Spleen (tissue), 7 donors: ENCODE measurements around the gene SKI.

ENCODE experiments used
- POLR2AphosphoS5 ChIP-seq, 3 donors: sonication (generic); formaldehyde crosslinking; IDR thresholded peaks; one replicate each; pipeline ENCODE4 v1.5.1; 2017; ENCODE audit warnings: antibody characterized with exemption in 3 of 3
- TF ChIP-seq, protein P1 (sequence below), 11 experiments: fragments of 200-600 bp in 7 of 11; fragments of 450-650 bp in 4 of 11; sonication (generic) in 4 of 11; IDR thresholded peaks in 8 of 11; conservative IDR thresholded peaks in 3 of 11; 1 replicate in 7 of 11; 2 replicates in 4 of 11; pipeline versions ENCODE4 v1.4.0 to v1.8.0; 2016 to 2021; ENCODE audit warnings: antibody characterized with exemption in 11 of 11, inconsistent platforms in 4 of 11, mild to moderate bottlenecking in 1 of 11
- donor health status: DM: no; HTN: no; CAD: no; lungs with moderate emphysema.
- donor health status: DM: no; HTN: no; CAD: no.
- donor health status: DM: no; HTN: no; CAD: no.

DNA sequence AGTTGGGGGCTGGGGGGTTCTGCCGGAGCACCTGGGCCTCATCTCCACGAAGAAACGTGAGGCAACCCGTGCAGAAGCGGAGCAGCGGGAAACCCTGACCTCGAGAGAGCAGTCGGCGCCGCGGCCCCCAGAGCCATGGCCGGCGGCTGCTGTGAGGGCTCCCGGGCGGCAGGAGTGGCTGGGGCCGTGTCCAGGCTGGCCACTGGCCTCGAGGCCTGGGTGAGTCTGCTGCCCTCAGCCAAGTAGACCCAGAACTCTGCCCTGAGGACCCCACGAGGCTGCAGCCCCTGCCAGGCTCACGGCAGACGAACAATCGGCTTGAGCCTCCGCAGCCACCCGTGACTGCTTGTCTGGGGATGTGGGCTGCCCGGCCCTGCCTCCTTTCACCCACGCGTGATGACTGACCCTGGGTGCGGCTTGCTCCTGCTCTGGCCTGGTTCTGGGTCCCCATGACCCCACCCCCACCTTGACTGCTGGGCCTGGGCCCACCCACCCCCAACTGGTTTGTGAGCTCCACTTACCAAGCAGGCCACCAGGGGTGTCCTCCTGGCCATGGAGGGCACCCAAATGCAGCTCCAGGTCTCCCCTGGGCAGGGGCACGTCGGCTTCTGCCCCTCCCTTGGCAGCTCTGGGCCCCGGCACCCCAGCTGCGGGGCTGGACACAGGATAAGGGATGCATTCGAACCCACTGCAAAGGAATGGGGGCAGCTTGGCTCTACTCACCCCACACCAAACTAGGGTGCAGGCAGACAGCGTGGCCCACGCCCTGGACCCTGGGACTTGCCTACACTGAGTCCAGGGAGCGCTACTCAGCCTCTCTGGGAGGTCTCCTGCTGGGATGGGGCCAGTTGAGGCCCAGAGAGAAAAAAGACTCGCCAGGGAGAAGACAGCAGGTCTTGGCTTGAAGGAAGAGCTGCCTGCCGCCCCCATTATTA lies 129.1 kb downstream of the SKI start:
- TF ChIP-seq, protein P1, sequence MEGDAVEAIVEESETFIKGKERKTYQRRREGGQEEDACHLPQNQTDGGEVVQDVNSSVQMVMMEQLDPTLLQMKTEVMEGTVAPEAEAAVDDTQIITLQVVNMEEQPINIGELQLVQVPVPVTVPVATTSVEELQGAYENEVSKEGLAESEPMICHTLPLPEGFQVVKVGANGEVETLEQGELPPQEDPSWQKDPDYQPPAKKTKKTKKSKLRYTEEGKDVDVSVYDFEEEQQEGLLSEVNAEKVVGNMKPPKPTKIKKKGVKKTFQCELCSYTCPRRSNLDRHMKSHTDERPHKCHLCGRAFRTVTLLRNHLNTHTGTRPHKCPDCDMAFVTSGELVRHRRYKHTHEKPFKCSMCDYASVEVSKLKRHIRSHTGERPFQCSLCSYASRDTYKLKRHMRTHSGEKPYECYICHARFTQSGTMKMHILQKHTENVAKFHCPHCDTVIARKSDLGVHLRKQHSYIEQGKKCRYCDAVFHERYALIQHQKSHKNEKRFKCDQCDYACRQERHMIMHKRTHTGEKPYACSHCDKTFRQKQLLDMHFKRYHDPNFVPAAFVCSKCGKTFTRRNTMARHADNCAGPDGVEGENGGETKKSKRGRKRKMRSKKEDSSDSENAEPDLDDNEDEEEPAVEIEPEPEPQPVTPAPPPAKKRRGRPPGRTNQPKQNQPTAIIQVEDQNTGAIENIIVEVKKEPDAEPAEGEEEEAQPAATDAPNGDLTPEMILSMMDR (IDR thresholded peaks at IDR 0.05 in 8 of 11, conservative IDR thresholded peaks at IDR 0.05 in 3 of 11), result no peak
- no peak for TF ChIP-seq POLR2AphosphoS5 (IDR thresholded peaks at IDR 0.05)
